SIG-M5 treated with dmso at 0.1 percent for 504 hours (cell line): ENCODE data around the gene GMDS.

ENCODE experiments used
- DNase-seq: peaks from one replicate; lab custom pipeline; 2025; ENCODE audit not compliant: unreplicated experiment; lab: John Stamatoyannopoulos, UW

Gene GMDS

DNA sequence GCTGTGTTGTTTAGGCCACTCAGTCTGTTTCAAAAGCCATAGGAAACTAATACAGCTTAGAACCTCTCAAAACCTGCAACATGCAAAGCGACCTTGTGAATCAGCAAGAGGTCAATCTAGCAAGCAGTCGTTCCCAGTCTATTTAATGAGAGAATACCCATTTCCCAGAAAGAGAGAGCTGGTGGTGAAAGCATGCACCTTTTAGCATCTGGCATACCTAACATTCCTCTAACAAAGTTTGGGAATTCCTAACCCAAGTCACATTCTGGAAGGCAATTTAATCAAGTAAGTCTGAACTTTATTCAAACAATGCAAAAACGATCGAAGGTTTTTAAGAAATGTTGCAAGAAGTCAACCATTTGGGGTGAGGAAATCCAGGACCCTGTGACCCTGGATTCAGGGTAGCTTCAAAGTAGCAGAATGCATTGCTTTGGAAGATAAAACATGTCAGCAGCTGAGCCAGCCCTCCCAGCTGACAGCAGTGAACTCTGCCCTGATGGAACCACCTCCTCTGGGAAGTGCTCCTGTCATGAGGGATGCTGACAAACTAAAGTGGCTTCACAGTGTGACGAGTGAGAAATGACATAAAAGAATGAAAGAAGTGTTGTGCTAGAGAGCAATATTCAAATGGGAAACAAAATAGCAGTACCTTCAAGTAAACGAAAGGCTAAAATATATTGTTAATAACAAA, 104.8 kb downstream of the GMDS start:
- no peak for DNase-seq

DNA sequence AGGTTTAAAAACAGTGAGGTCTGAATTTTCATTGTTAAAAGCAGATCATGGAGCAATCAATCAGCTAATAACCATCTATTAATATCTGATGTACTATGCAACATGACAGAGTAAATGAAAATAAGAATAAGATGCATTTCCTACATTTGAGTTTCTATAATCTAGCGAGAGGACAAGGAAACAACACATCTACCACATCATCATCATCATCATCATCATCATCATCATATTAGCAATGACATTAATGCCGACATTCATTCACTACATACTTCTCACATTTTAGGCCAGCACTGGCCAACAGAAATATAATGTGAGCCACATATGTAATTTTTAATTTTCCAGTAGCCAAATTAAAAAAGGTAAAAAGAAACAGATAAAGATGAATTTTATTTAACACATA, 110.0 kb downstream of the GMDS start:
- DNase-seq, result no peak

DNA sequence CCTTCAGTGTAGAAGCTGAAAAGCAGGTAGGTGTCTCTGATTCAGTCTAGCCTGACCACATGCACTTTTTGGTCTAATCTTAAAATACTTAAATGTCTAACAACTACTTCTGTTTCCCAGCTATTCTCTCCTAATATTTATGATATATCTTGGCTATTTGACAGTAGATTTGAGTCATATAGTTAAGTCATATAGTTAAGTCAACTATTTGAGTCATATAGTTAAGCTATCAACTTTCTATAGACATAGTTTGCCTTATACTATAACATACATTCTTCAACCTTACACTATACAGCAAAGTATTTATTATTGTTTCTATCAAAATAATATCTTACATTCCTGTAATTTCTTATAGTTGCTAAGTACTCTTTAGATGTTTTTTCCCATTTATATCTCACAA, 110.9 kb downstream of the GMDS start:
- DNase-seq, result no peak

DNA sequence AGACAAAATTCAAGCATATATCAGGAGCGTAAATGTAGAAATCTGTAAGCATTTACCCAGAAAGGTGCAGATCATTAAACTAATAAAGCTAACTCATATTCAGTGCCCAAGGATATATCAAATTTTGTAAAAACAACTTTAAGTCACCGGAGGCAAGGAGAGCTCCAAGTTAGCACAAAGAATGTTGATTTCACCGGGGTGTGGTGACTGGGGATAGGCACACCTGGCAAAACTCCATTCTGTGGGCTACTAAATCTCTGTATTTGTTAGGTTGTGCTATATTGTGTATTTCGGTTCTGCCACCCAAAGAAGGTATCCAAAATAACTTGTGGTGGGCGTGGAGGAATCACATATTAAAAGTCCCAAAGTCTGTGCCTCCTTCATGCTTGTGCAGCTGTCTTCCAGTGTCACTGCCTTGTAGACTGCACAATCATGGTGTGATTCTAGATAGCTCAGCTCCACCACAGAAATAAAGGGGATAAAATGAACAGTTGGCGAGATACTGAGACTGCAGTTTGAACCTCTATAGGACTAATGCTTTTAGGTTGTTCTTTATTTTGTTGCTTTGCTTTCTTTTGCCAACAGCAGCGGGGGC, 111.6 kb downstream of the GMDS start:
- DNase-seq, result no peak

DNA sequence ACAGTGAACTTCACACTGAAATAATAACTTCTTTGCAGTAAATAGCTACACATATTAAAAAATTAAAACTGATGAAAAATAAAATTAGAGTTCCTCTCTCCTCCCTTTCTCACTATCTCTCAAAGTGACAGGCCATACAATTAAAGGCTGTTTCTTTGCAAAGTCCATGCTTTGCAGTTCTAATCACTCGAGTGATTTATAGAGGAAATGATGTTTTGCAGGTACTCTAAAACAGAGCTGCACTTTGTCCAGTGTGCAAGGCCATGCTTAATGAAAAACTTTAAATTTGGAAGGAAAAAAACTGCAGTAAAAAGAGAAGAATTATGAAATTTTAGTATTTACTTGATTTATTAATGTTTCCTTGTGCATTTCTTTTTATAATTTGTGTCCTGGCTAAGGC, 112.5 kb downstream of the GMDS start:
- no peak for DNase-seq

DNA sequence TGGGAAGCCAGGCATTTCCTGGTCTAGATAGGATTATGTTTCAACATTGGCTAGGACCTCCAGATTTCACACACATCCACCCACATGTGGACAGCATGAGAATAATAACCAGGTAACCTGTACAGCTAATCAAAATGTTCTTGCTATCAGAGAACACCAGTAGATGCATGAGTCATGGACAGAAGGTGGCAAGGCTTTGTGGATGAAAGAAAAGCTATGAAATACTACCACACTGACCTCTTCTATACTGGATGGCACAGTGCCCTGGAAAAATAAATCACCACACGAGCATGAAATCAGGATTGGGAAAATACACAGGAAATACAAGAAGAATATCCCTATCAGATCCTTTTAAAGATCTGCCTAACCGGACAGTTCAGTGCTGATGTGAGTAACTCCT, 113.0 kb downstream of the GMDS start:
- DNase-seq, result no peak

DNA sequence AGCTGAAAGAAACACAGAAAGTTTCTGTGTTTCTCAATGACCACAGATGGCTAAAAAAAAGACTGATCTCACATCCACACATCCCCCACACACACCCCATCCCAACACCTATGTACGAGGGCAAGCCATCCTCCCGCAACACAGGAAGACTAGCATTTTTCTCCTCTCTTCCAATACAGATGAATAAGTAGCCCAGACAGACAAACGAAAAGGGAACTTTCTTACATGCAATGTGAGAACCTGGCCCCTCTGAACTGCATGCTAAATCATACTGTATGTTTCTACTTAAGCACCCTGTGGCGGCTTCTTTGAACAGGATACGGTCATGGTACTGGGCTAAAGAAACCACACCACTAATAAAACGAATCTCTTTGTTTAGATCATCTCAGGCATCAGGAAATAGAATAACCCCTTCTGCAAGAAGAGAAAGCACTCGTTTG, 116.2 kb downstream of the GMDS start:
- DNase-seq, result no peak

DNA sequence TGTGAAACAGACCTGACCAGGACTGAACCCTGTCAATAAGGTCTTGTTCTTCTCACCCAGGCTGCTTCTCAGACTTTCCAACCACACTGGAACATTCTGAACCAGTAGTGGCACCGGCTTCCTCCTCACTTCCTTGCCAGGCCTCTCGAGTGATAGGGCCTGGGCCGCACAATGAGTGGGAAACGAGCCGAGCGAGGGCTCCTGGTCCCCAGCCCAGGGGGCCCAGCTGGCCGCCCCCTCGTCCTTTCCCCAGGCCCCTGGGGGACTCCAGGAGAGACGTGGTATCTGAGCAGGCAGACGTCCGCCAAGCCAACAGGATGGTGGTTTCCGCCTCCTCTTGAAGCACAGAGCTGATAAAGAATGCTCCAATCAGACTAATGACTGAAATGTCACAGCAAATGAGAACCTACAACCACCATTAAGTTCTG, 117.9 kb downstream of the GMDS start:
- no peak for DNase-seq

DNA sequence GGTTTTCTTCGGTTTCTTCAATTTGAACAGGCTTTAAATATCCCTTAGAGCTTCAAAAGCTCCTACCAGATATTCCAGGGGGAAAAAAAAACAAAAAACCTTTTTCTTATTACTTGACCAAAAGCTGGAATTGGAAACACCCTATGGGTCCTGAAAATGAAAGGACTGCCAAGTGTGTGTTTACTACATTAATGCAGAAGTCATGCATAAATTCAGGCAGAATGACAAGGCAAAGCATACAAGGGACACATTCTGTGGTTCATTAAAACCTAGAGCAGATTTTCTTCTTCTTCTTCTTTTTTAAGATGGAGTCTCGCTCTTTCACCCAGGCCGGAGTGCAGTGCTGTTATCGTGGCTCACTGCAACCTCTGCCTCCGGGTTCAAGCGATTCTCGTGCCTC, 119.1 kb downstream of the GMDS start:
- no peak for DNase-seq

DNA sequence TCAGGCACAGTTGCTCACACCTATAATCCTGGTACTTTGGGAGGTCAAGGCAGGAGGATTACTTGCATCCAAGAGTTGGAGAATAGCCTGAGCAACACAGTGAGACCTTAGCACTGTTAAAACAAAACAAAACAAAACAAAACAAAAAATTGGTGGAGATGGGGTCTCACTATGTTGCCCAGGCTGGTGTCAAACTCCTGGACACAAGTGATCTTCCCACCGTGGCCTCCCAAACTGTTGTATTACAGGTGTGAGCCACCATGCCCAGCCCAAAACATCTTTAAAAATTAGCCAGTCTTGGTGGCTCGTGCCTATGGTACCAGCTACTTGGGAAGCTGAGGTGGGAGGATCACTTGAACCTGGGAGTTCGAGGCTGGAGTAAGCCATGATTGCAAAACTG, 120.2 kb downstream of the GMDS start:
- DNase-seq, result no peak

DNA sequence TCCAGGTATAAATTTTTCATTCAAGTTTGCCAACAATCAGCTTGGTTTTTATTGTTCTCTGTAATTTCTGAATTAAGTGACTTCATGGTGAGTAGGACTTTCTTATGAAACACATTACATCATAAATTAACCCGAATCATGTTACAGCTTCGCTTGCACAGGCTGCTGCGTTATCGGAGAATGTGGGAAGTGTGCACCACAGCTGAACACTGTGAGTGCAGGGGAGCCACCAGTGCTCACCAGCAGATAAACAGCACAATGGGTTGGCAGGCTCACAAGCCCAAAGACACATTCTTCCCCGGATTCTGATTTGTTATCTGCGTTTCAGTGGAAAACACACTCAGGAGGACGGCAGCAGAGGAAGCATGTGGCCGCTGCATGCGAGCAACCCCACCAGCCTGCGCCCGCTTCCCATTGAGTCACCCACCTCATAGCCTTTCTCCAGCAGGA, 121.1 kb downstream of the GMDS start:
- no peak for DNase-seq

DNA sequence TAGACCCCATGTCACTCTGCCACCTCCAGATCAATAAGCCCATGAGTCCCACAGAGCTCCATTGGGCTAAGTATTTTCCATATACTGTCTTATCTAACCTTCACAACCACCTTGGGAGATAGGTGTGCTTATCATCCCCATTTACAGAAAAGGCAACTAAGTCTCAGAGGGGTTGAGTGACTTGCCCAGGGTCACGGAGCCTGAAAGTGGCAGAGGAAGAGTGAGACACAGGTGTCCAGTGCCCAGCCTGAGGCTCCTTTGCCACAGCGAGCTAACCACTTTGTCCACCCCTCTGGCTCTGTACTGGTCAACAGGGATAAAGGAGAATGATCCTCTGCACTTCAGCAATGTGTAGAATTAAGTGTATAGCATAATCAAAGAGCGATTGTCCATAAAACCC, 124.5 kb downstream of the GMDS start:
- no peak for DNase-seq

DNA sequence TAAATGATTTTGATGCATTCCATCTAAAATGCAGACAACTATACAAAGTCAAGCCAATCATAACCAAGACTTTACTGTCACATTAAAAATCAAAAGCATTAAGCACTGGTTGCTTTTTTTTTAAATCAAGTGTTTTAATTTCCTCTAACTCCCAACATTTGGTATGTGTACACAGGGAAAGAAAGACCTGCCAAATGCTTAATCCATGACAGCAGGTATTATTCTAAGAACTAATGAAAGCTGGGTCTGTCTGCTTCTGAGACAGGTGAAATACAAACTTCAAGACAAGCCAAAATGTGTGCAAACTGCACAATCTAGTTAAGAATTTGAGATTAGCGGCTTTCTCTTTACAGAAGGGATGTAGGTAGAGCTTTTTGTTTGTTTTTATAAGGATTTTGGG, 126.1 kb downstream of the GMDS start:
- DNase-seq, result no peak

DNA sequence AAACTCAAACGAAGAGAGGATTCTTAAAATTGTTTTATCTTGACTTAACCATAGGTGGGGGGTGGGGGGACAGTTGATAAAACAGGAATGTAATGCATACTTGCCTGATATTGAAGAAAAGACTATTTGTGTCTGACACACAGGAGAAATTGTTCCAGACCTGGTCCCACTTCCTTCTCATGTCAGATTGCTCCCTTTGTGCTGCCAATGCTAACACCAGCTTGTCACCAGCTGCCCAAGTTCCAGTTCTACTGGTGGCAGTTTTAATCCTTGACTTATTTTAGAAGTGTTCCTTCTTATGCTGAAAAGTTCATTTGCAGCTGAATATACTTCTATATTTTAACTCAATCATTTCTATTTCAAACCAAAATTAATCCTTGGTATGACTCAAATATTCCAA, 127.3 kb downstream of the GMDS start:
- DNase-seq, result no peak

DNA sequence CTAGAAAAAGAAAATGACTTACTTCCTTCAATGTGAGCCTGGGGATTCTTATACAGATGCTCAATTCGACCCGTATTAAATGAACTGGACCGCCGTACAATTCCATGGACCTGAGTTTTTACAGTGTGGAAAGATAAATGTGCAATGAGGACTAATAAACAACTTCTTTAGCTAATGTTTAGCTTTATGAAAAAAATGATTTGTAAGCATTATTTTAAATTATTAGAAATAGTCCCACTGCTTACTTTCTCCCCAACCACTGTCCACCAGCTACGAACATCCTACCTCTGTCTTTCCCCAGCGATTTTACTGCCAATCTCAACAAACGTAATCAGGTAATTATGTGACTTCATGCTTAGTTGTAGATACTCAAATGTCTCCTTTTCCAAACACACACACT, 128.0 kb downstream of the GMDS start:
- no peak for DNase-seq

DNA sequence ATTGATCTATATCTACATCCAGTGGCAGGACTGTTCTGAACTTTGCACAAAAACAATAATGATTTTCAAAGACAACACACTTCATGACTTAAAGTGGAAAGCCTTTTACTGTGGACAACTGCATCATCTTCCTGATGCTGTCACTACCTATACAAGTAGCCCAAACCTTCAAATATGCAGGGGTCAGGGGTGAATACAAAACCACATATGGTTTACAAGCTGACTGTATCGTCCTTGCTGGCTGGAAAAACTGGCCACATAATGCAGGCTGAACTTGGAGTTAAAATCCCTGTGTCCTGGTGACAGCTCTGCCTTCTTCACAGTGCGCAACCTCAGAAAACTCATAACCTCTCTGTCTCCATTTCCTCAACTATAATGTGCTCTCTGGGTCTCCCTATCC, 128.9 kb downstream of the GMDS start:
- DNase-seq, result no peak

DNA sequence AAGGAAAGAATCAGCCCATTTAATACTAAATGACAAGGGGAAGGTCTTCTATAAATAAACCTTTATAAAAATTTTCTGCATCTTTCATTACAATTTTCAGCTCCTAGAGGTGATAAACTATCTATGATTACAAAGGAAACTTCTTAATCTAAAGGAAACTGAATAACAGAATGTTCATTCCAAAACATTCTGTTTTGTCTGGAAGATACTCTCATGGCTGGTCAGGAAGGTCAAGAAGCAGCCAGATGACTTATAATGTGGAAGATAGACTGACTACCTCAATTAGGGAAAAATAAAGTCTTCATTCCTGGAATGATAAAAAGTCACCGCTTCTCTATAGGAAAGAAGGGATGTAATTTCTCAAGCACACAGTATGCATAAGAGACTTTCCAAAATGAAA, 131.3 kb downstream of the GMDS start:
- DNase-seq, result no peak

DNA sequence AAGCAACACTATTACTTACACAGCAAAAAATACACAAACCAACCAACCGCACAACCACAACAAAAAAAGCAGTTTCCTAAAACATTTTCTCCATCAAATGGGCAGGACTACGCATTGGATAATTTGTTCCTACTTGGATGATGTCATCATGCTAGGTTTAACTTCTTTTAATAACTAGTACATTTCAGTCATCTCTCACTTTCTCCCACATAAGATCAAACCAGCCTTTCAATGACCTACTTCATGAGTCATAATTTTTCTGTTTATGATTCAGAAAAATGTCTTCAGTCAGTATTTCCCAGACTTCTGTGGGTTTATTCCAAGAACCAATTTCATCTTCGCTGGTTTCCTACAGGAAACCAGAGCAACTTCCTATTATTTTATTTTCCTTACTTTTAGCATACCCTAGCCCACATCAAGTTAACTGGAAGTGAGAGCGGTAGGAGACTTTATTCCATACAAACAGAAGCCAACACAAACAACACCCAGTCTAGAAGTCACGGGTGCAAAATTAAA, 134.2 kb downstream of the GMDS start:
- DNase-seq, result peak; percentile 1

DNA sequence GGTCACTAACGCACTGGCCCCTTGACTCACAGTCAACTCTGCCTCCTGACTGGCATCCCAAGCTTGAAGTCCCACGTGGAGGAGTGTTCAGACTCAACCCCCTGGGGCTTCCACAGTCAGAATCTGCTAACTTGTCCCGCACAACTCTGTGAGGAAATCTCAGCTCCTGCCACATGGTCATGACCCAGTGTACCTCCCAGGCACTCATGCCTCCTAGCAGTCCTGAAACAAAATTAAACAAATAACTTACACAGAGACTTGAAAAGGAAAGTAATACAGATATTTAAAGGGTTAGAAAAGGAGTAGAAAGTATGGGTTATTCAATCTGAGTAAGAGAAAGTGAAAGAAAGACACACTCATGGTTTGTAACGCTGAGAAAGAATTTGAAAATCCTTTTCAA, 134.9 kb downstream of the GMDS start:
- DNase-seq, result no peak

DNA sequence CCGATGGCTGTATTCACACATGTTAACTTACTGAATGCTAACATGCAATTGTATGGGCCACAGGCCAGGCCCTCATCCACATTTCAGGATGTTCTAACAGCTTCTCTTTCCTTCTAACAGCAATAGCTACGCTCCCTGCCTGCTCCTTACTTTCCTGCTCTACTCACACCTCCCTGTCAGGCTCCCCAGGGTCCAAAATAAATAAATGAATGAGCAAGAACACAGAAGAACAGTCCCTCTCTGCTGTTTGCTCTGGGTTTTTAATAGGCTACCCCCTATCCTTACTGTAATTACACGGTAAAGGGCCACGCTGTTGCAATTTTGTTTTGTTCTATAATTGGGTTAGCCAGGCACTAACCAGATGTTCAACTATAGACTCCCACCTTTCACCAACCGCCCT, 135.6 kb downstream of the GMDS start:
- DNase-seq, result no peak

DNA sequence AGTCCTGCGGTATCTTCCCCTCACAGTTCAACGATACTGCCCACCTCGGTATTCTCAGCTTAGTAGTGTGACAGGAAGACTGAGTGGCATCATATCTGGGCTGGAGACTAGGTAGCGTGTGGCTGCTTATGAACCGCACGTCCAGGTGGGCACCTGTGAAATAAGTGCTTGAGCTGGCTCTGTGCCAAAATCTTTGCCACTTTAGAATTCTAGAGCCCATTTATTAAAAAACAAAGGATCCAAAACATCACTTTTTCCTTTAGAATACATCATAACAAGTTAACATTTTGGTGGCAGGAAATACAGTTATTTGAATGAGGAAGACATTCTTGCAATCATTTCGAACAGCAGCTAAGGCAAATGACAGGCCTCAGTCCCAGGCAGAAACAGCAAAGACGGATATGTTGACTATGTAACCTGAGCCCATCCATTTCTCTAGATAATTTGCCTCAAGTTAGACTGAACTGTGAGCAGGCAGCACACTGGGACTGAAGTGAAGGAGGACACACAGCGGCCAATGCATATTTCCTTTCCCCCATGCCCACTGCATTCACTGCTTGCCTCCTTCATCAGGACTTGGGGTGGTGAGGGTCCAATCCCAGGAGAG, 136.6 kb downstream of the GMDS start:
- no peak for DNase-seq

DNA sequence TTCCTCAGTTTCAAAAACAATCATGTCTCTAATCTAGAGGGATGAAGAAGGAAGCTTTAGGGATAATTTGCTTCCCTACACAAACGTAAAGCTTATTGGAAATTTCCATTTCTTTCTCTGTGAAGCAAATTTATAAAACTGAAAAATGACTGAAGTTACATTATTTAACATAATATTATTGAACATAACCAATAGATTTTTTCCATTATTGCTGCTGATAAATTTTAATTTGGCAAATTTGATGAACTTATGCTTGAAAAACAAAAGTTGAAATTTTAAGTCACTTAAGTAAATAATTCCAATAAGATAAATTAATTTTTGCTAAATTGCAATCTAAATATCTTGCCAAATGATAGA, 140.9 kb downstream of the GMDS start:
- no peak for DNase-seq
